HG02642 (cell line): ENCODE measurements around the gene RBFOX1.

ENCODE experiments used
- ATAC-seq: cut with Tn5 transposase; IDR thresholded peaks from one replicate; pipeline ENCODE4 v1.9.1; 2021; ENCODE audit warnings: mild to moderate bottlenecking; ENCODE audit not compliant: unreplicated experiment, poor library complexity

RBFOX1 gene

DNA sequence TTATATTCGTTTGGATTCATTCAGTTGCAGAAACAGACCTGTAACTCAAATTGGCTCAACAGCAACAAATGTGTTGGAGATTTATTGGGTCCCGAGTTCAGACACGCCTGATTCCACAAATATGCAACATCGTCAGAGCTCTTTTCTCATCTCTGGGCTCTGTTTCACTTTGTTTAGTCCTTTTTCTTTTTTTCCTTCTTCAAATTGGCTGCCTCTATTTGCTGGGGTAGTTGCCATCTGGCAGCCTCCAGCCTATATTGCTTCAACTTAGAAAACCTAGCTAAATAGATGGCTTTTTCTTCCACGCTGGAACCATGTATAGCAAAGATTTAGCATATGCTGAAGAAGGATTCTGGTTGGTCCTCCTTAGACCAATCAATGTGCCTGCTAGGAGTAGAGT lies 398.5 kb downstream of the RBFOX1 start:
- no peak for ATAC-seq

DNA sequence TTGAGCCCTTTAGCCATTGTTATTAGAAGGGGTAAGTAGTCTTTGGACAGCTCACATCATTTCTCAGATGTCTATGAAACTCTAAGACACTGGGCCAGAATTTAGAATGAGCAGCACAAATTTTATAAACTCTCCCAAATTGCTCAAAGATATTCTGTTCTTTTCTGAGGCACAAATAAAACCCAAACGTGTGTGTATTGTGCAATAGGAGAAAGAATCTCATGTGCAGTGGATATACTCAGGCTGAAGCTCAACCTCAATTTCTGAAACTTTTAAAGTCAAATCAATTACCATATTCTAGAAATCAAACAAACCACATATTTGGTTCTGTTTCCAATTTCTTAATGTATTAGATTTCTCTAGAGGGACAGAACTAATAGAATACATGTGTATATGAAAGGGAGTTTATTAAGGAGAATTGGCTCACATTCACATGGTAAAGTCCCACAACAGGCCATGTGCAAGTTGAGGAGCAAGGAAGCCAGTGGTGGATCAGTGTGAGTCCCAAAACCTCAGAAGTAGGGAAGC lies 403.6 kb downstream of the RBFOX1 start:
- no peak for ATAC-seq

DNA sequence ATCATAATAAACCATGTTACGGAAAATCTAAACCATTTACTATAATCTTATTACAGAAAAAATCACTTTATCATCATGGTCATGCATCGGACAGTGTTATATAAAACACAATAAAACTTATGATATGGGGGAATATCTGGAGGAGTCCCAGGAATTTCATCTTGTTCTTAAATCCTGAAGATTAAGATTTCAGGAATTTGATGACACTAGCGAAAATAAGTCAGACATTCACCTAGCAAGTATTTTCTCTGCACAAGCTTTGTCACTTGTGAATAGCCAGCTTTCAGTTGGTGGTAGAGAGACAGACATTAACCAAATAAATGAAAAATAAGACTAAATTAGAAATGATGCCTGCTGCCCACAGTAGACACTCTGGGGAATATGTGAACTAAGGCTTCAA lies 410.0 kb downstream of the RBFOX1 start:
- ATAC-seq: no peak

DNA sequence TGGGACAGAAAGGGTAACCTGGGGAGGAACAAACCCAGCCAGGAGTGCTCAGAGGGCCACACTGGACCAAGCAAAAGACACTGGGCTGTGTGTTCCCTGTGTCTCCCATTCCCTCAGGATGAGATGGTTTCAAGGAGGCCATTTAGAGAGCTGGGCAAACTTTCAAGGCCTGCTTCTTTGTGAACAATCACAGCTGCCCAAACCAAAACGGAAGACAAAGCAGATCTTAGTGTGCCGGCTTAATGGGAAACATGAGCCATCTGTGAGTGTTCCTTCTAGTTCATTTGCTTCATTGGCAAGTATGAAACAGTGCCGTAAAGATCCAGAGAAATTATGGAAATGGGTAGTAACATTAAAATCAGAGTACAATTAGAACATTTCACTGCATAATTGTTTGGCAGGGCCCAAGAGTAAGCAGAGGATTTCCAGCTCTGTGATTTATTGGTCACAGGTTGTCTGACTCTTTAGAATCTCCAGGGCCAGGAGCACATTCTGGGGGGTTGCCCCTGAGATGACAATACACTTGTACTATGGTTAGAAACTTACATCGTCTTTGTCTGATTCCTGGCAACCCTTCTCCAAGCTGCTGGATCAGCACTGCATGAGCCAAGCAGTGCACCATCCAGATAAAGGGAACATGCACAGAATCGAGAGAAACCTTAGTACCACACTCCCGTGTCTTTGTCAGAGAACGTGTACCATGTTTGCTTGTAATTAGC lies 412.1 kb downstream of the RBFOX1 start:
- ATAC-seq: no peak

DNA sequence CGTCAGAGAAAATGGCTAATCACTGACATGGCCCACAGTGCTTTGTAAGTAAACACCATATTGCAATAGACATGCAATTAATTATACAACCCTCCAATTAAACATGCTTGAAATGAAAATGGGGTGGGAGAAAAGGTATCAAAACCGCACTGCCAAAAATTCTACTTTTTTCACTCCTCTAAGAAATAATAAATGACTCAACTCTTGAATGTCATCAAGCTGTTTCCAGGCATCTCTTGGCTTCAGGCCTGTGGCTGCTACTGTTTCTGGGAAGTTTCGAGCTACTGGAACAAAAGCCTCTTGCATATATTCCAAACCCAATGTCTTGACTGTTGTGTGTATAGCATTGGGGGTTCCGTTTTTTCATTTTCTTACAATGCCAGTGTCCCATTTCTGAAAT lies 412.6 kb downstream of the RBFOX1 start:
- no peak for ATAC-seq

DNA sequence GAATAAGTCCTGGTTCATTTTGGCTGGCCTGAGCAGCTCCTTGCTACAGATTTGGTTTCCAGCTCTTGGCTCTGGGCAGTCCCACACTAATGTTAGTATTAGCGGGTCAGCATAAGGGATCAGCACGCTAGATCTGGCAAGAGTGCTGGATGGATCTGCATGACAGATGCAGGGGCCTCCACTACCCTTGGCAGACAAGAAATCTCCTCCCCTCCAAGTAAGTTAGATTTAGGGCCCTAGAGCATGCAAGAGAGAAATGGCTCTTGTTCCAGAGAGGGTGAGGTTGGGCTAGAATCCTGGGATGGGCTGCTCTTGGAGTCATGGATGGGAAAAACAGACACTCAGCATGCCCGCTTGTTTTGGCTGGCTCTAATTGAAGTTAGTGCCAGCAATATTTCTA lies 414.3 kb downstream of the RBFOX1 start:
- ATAC-seq: no peak

DNA sequence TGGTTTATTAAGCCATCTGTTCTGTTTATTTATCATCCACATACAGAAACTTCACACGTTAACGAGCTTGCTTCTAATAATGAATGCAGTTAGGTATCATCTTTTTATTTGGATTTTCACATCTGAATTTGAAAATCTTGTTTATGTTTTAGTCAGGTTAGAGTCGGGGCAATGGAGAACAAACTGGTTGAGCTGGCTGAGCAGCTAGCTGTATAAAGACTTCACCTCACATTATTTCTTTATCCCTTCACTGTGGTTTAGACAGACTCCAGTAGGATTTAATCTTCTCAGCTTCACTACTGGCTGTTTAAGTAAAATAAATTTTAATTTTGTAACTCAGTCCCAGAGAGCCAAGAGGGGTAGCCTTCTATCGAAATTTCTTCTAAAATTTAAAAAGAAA lies 415.9 kb downstream of the RBFOX1 start:
- no peak for ATAC-seq

DNA sequence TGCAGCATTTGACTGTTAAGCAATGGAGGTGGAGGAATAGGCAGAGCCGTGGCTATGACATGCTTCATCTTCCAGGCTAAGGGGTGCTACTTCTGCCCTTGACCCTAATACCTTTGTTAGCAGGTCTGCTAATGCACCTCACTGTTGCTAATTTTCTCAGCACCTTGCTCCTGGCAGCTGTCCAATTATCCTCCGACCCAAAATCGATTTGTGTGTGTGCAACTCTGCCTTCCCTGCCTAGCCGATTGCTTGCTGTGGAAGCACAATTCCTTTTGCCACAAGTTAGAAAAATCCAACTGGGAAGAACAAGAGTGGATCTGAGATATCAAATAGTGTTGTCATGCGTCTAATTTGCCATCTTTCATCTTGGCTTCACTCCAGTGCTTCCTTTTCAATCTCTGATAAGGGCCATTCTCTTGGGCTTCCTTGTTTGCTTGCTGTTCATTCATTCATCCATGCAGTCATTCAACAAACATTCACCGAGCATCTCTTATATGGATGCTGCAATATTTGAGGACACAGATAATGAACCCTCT lies 422.8 kb downstream of the RBFOX1 start:
- ATAC-seq: no peak
